ENCODE measurements around the gene FAM151B. TPM values are rescaled to one million over a fixed set of nuclear protein-coding genes. Genes with fewer than 3 reads are reported as not detected.

The FAM151B gene
- total and polyA plus RNA-seq, 2 of the 8 experiments (the other 6 are each of a cell fraction or from before 2014, with no cell fraction given), result 0.62 to 1.1 TPM

DNA sequence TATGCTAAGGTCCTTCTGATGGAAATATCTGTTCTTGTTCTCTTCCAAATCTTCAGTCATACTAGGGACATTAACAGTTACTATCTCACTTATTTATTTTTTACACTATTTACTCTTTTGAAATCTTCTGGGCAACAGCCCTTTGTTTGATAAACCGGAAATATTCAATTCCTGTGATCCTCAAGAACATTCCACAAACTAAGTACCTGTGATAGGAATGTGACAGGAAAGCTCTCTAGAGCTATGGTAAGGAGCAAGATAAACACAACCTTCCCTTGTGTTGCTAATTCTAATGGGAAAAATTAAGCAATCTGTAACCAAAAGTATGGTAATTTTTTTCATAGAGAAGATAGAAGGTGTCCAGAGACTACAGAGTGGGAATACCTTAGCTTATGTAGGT is 104.2 kb downstream of the FAM151B start (continued):
- TF ChIP-seq POLR2A (IDR thresholded peaks at IDR 0.05; ENCODE audit: control extremely low read depth in 1 of 2, low read depth in 2 of 2, low read length in 2 of 2), result no peak
- TF ChIP-seq BACH1 (IDR thresholded peaks at IDR 0.05; ENCODE audit: low read length), result no peak
- no peak for TF ChIP-seq USF2 (IDR thresholded peaks at IDR 0.05; ENCODE audit: low read length)
- no peak for TF ChIP-seq CEBPB (IDR thresholded peaks at IDR 0.05; ENCODE audit: low read depth, low read length)

Other genes starting within 250 kb of the FAM151B start
- gene SERINC5, start 232.1 kb upstream of the FAM151B start, total RNA-seq (2021; fragmentation: NEBNext Ultra II Directional; extraction: Animal tissue kit (Norgen Biotek cat#: 25700)), result 144 and 149 TPM in 2 replicates
- gene SERINC5, start 232.1 kb upstream of the FAM151B start, polyA plus RNA-seq (2011; rRNA removed), result 27.2 and 32.2 TPM in 2 replicates
- gene SPZ1, start 168.1 kb upstream of the FAM151B start, total RNA-seq (2021; fragmentation: NEBNext Ultra II Directional; extraction: Animal tissue kit (Norgen Biotek cat#: 25700)), result not detected in 2 replicates
- not detected in 2 replicates for gene SPZ1, start 168.1 kb upstream of the FAM151B start, polyA plus RNA-seq (2011; rRNA removed)
- 24.2 and 26.7 TPM in 2 replicates for gene ZFYVE16, start 80.0 kb upstream of the FAM151B start, total RNA-seq (2021; fragmentation: NEBNext Ultra II Directional; extraction: Animal tissue kit (Norgen Biotek cat#: 25700))
- gene ZFYVE16, start 80.0 kb upstream of the FAM151B start, polyA plus RNA-seq (2011; rRNA removed), result 2.8 and 3.6 TPM in 2 replicates
- gene ANKRD34B, start 82.2 kb downstream of the FAM151B start, total RNA-seq (2021; fragmentation: NEBNext Ultra II Directional; extraction: Animal tissue kit (Norgen Biotek cat#: 25700)), result 5.3 and 6.3 TPM in 2 replicates
- 0.91 and 1.5 TPM in 2 replicates for gene ANKRD34B, start 82.2 kb downstream of the FAM151B start, polyA plus RNA-seq (2011; rRNA removed)
- 20.3 and 22.6 TPM in 2 replicates for gene MSH3, start 166.6 kb downstream of the FAM151B start, total RNA-seq (2021; fragmentation: NEBNext Ultra II Directional; extraction: Animal tissue kit (Norgen Biotek cat#: 25700))
- 2.5 and 3.6 TPM in 2 replicates for gene MSH3, start 166.6 kb downstream of the FAM151B start, polyA plus RNA-seq (2011; rRNA removed)
- 86.7 and 88.9 TPM in 2 replicates for gene DHFR, start 166.9 kb downstream of the FAM151B start, total RNA-seq (2021; fragmentation: NEBNext Ultra II Directional; extraction: Animal tissue kit (Norgen Biotek cat#: 25700))
- gene DHFR, start 166.9 kb downstream of the FAM151B start, polyA plus RNA-seq (2011; rRNA removed), result 34.5 and 46.4 TPM in 2 replicates